Thyroid gland (tissue), 4 donors: ENCODE data around the gene RNF148.

Experiments
- CTCF ChIP-seq, 6 experiments: fragments of 200-600 bp in 3 of 6; fragments of 450-650 bp in 3 of 6; sonication (generic) in 3 of 6; IDR thresholded peaks; one replicate each; pipeline ENCODE4 v1.5.1; 2016 to 2019; ENCODE audit warnings: antibody characterized with exemption in 6 of 6, mild to moderate bottlenecking in 2 of 6, inconsistent platforms in 1 of 6, moderate library complexity in 1 of 6
- POLR2A ChIP-seq, 2 donors: fragments of 450-650 bp; IDR thresholded peaks; one replicate each; pipeline ENCODE4 v1.6.1; 2017; ENCODE audit warnings: antibody characterized with exemption in 2 of 2, mild to moderate bottlenecking in 2 of 2, moderate library complexity in 1 of 2

GRCh38 chr7:122682815-122683550, 19.7 kb downstream of the RNF148 start:
- TF ChIP-seq POLR2A (IDR thresholded peaks at IDR 0.05) (no peak), CTCF (IDR thresholded peaks at IDR 0.05) (no peak)
